ENCODE results near the gene FSTL1.

GRCh38 chr3:120423432-120423831 is 27.4 kb downstream of the FSTL1 start:
- TF ChIP-seq GATA2 (IDR thresholded peaks at IDR 0.05; ENCODE audit: low read depth, low read length) (no peak), GATA3 (IDR thresholded peaks at IDR 0.05; ENCODE audit: low read depth, low read length) (no peak)
